Ascending aorta (tissue), 2 donors: ENCODE results near the gene CHCHD6. TPM values are rescaled to one million over a fixed set of nuclear protein-coding genes. Genes with fewer than 3 reads are reported as not detected.

Source experiments
- DNase-seq, 2 donors: peaks; one replicate each; pipeline ENCODE4 v3.0.0-alpha.2; 2019; ENCODE audit warnings: low spot score in 2 of 2
- H3K27ac ChIP-seq, 2 donors: fragments of 200-600 bp; sonication (generic); one replicate each; pipeline ENCODE4 v1.5.1; 2016 to 2017; ENCODE audit warnings: mild to moderate bottlenecking in 1 of 2
- H3K27me3 ChIP-seq: fragments of 200-600 bp; sonication (generic); one replicate; pipeline ENCODE4 v1.5.1; 2017
- H3K36me3 ChIP-seq, 2 donors: fragments of 200-600 bp; sonication (generic); one replicate each; pipeline ENCODE4 v1.5.1; 2016
- H3K4me1 ChIP-seq, 2 donors: fragments of 200-600 bp; sonication (generic); one replicate each; pipeline ENCODE4 v1.5.1; 2016 to 2017; ENCODE audit warnings: mild to moderate bottlenecking in 1 of 2
- H3K4me3 ChIP-seq, 2 donors: fragments of 200-600 bp; sonication (generic); one replicate each; pipeline ENCODE4 v1.5.1; 2016 to 2017; ENCODE audit warnings: mild to moderate bottlenecking in 1 of 2
- H3K9me3 ChIP-seq, 2 donors: fragments of 200-600 bp; sonication (generic); one replicate each; pipeline ENCODE4 v1.5.1; 2016
- intact Hi-C: fragments of 100-400 bp; cut with DNase I; formaldehyde crosslinking; loops from one replicate; pipeline ENCODE4 v1.15.1; 2023
- total RNA-seq: library from RNA; depleted of rRNA; stranded (reverse); fragments of >200 nt; gene quantifications from one replicate; pipeline ENCODE4 v1.1.0, GENCODE V29; 2016
- TF ChIP-seq, protein P1 (sequence below), 3 experiments: fragments of 200-600 bp in 2 of 3; fragments of 450-650 bp in 1 of 3; sonication (generic) in 2 of 3; IDR thresholded peaks; one replicate each; pipeline ENCODE4 v1.5.1; 2016 to 2019; ENCODE audit warnings: antibody characterized with exemption in 3 of 3, mild to moderate bottlenecking in 1 of 3, moderate library complexity in 1 of 3

Gene CHCHD6
- total RNA-seq, 1 donor from 2014 or later = 1.2 TPM

DNA sequence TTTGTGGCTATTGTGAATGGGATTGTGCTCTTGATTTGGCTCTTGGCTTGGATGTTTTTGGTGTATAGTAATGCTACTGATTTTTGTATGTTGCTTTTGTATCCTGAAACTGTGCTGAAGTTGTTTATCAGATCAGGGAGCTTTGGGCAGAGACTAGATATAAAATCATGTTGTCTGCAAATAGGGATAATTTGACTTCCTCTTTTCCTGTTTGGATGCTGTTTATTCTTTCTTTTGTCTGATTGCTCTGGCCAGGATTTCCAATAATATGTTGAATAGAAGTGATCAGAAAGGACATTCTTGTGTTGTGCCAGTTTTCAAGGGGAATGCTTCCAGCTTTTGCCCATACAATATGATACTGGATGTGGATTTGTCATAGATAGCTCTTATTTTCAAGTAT, 66.1 kb downstream of the CHCHD6 start:
- no peaks in the 10 kb centered on the region for H3K9me3 ChIP-seq
- H3K27ac ChIP-seq = no peak overlapping the region
- DNase-seq = no peak
- H3K4me1 ChIP-seq = no peaks in the 10 kb centered on the region
- intact Hi-C loops = no loop called here
- TF ChIP-seq, protein P1, sequence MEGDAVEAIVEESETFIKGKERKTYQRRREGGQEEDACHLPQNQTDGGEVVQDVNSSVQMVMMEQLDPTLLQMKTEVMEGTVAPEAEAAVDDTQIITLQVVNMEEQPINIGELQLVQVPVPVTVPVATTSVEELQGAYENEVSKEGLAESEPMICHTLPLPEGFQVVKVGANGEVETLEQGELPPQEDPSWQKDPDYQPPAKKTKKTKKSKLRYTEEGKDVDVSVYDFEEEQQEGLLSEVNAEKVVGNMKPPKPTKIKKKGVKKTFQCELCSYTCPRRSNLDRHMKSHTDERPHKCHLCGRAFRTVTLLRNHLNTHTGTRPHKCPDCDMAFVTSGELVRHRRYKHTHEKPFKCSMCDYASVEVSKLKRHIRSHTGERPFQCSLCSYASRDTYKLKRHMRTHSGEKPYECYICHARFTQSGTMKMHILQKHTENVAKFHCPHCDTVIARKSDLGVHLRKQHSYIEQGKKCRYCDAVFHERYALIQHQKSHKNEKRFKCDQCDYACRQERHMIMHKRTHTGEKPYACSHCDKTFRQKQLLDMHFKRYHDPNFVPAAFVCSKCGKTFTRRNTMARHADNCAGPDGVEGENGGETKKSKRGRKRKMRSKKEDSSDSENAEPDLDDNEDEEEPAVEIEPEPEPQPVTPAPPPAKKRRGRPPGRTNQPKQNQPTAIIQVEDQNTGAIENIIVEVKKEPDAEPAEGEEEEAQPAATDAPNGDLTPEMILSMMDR (IDR thresholded peaks at IDR 0.05) = no peak
- H3K27me3 ChIP-seq = no peaks in the 10 kb centered on the region
- no peak overlapping the region for H3K4me3 ChIP-seq
- H3K36me3 ChIP-seq = no peaks in the 10 kb centered on the region

DNA sequence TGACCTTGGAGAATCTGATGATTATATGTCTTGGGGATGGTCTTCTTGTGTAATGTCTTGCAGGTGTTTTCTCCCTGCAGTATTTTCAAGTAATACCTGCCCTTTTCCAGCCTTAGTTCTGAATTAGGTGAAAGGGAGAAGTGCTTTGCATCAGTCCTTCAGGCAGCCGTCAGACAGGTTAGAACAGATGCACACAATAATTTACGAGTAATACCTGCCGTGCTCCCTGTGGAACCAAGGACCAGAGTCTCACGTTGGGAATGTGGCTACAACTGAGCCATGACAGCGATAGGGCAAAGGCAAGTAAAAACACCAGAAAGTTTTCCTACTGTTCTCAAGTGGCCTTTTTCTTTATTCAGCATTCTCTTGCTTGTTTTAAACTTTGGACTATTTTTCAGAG, 69.1 kb downstream of the CHCHD6 start:
- DNase-seq = no peak
- Histone ChIP-seq H3K36me3 (no peaks in the 10 kb centered on the region), H3K27me3 (no peaks in the 10 kb centered on the region), H3K9me3 (no peaks in the 10 kb centered on the region), H3K4me1 (no peaks in the 10 kb centered on the region), H3K4me3 (no peak overlapping the region), H3K27ac (no peak overlapping the region)
- TF ChIP-seq, protein P1 (IDR thresholded peaks at IDR 0.05) = no peak
- intact Hi-C loops = no loop called here

DNA sequence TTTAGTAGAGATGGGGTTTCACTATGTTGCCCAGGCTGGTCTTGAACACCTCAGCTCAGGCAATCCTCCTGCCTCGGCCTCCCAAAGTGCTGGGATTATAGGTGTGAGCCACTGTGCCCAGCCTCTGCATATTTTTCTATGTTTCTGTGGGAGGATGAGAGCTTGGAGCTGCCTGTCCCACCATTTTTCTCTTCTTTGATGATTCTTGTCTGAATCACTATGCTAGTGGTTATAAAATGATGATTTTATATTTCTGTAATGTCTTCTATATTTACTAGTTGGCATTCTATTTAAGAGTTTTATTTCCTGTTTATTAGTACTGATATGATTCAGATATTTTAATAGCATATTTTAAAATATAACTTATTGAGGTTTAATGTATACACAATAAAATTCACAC, 69.7 kb downstream of the CHCHD6 start:
- no peak for DNase-seq
- no peak overlapping the region for H3K27ac ChIP-seq
- intact Hi-C loops = no loop called here
- no peak overlapping the region for H3K4me3 ChIP-seq
- TF ChIP-seq, protein P1 (IDR thresholded peaks at IDR 0.05) = no peak
- no peaks in the 10 kb centered on the region for H3K9me3 ChIP-seq
- H3K4me1 ChIP-seq = no peaks in the 10 kb centered on the region
- no peaks in the 10 kb centered on the region for H3K27me3 ChIP-seq
- H3K36me3 ChIP-seq = no peaks in the 10 kb centered on the region

GRCh38 chr3:126777366-126777765, 73.3 kb downstream of the CHCHD6 start:
- H3K27ac ChIP-seq = no peak overlapping the region
- H3K4me3 ChIP-seq = no peak overlapping the region
- H3K27me3 ChIP-seq = no peaks in the 10 kb centered on the region
- intact Hi-C loops = no loop called here
- no peaks in the 10 kb centered on the region for H3K36me3 ChIP-seq
- TF ChIP-seq, protein P1 (IDR thresholded peaks at IDR 0.05) = no peak
- H3K9me3 ChIP-seq = no peaks in the 10 kb centered on the region
- DNase-seq = no peak
- H3K4me1 ChIP-seq = peaks cover 0 to 5% of the 10 kb centered on the region in 2 donors

DNA sequence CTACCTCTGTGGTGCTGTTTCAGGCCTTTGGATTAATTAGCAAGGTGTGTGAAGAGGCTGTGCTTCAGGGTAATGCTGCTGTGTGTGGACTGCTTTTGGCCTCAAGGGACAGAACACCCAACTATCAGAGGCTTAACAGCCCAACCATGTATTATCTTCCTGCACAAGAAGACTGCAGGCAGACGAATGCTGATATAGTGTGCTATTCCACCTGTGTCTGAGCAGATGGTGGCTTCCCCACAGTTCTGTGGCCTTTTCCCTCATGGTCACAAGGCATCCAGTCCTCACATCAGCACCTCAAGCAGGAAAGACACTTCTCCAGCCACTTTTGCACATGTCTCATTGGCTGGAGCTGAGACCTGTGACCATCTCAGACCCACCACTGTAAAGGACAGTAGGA, 76.6 kb downstream of the CHCHD6 start:
- no peak overlapping the region for H3K27ac ChIP-seq
- no peaks in the 10 kb centered on the region for H3K36me3 ChIP-seq
- intact Hi-C loops = no loop called here

More for the DNA sequence above, 76.6 kb downstream of the CHCHD6 start:
- Histone ChIP-seq H3K27me3 (no peaks in the 10 kb centered on the region), H3K9me3 (no peaks in the 10 kb centered on the region), H3K4me1 (peaks cover 0 to 7% of the 10 kb centered on the region in 2 donors), H3K4me3 (no peak overlapping the region)
- TF ChIP-seq, protein P1 (IDR thresholded peaks at IDR 0.05) = no peak
- no peak for DNase-seq
